Measurements from ENCODE around the gene TMEM74B.
"Not testable (repeated sequence)": the region's sequence is repeated elsewhere in the genome, so short reads cannot be mapped to it uniquely, and the experiment has no call there.

The TMEM74B gene

DNA sequence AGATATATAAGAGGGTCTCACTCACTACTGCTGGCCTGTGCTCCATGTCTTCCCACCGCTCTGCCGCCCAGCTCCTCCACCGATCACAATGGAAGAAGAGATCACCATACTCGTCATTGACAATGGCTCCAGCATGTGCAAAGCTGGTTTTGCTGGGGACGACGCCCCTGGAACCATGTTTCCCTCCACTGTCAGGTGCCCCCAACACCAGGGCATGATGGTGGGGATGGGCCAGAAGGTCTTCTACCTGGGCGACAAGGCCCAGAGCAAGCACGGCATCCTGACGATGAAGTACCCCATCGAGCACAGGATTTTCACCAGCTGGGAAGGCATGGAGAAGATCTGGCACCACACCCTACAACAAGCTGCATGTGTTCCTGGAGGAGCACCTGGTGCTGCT is 24.3 kb downstream of the TMEM74B start:
- TF ChIP-seq, protein P1, sequence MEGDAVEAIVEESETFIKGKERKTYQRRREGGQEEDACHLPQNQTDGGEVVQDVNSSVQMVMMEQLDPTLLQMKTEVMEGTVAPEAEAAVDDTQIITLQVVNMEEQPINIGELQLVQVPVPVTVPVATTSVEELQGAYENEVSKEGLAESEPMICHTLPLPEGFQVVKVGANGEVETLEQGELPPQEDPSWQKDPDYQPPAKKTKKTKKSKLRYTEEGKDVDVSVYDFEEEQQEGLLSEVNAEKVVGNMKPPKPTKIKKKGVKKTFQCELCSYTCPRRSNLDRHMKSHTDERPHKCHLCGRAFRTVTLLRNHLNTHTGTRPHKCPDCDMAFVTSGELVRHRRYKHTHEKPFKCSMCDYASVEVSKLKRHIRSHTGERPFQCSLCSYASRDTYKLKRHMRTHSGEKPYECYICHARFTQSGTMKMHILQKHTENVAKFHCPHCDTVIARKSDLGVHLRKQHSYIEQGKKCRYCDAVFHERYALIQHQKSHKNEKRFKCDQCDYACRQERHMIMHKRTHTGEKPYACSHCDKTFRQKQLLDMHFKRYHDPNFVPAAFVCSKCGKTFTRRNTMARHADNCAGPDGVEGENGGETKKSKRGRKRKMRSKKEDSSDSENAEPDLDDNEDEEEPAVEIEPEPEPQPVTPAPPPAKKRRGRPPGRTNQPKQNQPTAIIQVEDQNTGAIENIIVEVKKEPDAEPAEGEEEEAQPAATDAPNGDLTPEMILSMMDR (IDR thresholded peaks at IDR 0.05; ENCODE audit: insufficient read depth, low read depth, low read length, missing control alignments) = no peak
- DNase-seq (ENCODE audit: low read depth) = no peak
- no peak overlapping the region for H3K4me3 ChIP-seq (ENCODE audit: low read length)

DNA sequence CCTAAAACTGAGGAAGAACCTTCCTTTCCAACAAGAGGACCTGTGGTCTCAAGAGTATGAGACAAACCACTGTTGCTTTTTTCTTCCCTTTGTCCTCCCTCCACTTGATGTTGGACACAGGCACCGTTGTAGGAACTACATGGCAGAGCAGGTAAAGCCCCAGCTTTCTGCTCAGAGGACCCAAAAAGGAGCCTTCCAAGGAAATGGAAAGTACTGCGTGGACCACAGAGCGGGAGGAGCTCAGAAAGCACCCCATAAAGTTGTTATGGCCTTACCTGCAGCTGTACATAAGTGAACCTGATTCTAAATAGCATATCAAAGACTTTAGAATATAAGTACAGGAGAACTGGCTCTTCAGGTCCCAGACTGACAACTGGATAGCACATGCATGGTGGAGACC is 29.4 kb downstream of the TMEM74B start:
- DNase-seq (ENCODE audit: low read depth) = no peak
- no peak overlapping the region for H3K4me3 ChIP-seq (ENCODE audit: low read length)
- TF ChIP-seq, protein P1 (IDR thresholded peaks at IDR 0.05; ENCODE audit: insufficient read depth, low read depth, low read length, missing control alignments) = no peak

DNA sequence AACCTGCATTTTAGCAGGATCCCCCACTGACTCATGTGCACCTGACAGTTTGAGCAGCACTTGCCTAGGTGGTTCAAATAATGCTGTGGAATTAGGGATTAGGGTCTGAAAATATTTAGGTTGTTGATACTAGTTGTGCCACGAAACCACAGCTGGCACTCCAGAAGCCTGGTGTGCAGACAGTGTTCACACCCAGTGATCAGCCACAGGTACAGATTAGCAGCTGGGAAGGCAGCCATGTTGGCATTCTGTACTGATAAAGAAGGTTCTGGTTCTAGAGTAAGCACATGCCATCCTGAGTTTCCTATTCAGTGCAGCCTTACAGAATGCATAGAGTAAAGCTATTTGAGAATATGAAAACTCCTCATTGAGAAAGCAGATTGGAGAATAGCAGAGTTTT is 30.1 kb downstream of the TMEM74B start:
- DNase-seq (ENCODE audit: low read depth) = no peak
- TF ChIP-seq, protein P1 (IDR thresholded peaks at IDR 0.05; ENCODE audit: insufficient read depth, low read depth, low read length, missing control alignments) = no peak
- H3K4me3 ChIP-seq (ENCODE audit: low read length) = no peak overlapping the region

DNA sequence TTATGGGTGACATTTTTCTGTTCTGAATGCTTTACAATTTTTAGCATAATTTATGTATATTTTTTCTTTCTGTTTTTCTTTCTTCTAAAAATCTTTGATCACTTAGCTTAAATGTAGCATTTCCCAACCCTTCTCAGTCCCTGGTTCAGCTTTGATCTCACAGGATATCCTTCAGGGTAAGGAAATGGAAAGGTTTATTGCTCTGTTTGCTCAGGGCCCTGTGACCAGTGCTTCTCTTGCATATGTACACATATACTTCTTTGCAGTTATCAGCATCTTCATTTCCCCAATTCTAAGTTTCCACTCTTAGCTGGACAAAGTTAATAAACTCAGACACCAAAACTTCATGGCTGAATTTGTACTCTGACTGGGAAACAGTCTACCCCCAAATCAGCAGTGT is 30.6 kb downstream of the TMEM74B start:
- TF ChIP-seq, protein P1 (IDR thresholded peaks at IDR 0.05; ENCODE audit: insufficient read depth, low read depth, low read length, missing control alignments) = no peak
- no peak overlapping the region for H3K4me3 ChIP-seq (ENCODE audit: low read length)
- no peak for DNase-seq (ENCODE audit: low read depth)

DNA sequence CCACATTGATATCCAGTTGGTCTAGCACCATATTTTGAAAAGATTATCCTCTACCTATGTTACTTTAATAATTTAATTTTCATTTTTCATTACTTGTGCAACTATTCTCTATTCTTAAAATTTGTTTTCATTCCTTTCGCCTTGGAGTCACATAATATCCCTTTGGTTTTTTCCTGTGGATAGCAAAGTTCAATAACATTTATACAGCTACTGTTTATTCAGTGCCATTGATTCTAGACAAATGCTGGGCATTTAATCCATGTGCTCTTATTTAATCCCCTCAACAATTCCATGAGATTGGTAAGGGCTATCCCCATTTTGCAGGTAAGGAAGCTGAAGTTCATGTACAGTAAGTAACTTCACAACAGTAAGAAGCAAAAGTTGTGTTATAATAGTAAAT is 33.8 kb downstream of the TMEM74B start:
- TF ChIP-seq, protein P1 (IDR thresholded peaks at IDR 0.05; ENCODE audit: insufficient read depth, low read depth, low read length, missing control alignments) = no peak
- no peak overlapping the region for H3K4me3 ChIP-seq (ENCODE audit: low read length)
- no peak for DNase-seq (ENCODE audit: low read depth)

DNA sequence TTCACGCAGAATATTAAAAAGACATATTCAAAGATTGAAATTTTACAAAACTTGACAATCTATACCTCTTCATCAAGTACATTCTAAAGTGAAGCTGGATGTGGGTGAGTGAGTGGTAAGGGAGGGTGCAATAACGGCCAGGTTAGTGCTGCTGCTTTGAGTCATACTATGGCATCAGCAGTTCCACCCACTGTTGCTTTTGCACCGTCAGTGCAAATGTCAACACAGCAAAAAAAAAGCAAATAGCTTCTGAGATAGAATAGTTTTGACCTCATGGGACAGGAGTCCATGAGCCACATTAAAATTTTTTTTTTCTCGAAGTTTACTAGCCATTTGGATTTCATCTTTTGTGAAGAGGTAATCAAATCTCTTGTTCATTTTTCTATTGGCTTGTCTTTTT is 34.6 kb downstream of the TMEM74B start:
- DNase-seq (ENCODE audit: low read depth) = peak; percentile 77
- TF ChIP-seq, protein P1 (IDR thresholded peaks at IDR 0.05; ENCODE audit: insufficient read depth, low read depth, low read length, missing control alignments) = no peak
- no peak overlapping the region for H3K4me3 ChIP-seq (ENCODE audit: low read length)

DNA sequence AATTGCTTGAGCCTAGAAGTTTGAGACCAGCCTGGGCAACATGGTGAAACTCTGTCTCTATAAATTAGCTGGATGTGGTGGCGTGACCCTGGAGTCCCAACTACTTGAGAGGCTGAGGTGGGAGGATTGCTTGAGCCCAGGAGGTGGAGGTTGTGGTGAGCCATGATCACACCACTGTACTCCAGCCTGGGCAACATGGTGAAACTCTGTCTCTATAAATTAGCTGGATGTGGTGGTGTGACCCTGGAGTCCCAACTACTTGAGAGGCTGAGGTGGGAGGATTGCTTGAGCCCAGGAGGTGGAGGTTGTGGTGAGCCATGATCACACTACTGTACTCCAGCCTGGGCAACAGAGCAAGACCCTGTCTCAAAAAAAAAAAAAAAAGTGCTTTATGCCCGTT is 35.0 kb downstream of the TMEM74B start:
- not testable (repeated sequence) for DNase-seq (ENCODE audit: low read depth); H3K4me3 ChIP-seq (ENCODE audit: low read length)

DNA sequence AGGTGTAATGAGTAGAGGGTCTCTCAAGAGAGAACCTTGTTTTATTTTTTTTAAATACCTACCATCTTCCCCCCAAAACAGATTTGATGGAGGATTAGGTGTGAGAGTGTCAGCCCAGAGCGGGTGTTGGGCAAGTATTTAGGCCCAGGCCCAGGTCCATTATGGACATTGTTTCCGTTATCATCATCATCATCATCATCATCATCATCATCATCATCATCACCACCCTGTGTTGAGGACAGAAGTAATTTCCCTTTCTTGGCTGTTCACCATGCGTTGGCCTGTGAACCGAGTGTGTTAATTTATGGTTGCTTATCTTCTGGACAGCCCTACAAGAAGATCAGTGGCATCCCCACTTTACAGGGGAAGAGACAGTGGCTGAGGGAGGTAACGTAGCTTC is 37.8 kb downstream of the TMEM74B start:
- H3K4me3 ChIP-seq (ENCODE audit: low read length) = no peak overlapping the region
- DNase-seq (ENCODE audit: low read depth) = no peak
- TF ChIP-seq, protein P1 (IDR thresholded peaks at IDR 0.05; ENCODE audit: insufficient read depth, low read depth, low read length, missing control alignments) = no peak

Data from epithelial cell of esophagus (primary cell).